Eye (tissue), 1 donor: ENCODE data around the gene BTG1.

Experiments used
- DNase-seq: peaks from one replicate; pipeline ENCODE4 v3.0.0-alpha.2; 2015

Gene BTG1, protein sequence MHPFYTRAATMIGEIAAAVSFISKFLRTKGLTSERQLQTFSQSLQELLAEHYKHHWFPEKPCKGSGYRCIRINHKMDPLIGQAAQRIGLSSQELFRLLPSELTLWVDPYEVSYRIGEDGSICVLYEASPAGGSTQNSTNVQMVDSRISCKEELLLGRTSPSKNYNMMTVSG

DNA sequence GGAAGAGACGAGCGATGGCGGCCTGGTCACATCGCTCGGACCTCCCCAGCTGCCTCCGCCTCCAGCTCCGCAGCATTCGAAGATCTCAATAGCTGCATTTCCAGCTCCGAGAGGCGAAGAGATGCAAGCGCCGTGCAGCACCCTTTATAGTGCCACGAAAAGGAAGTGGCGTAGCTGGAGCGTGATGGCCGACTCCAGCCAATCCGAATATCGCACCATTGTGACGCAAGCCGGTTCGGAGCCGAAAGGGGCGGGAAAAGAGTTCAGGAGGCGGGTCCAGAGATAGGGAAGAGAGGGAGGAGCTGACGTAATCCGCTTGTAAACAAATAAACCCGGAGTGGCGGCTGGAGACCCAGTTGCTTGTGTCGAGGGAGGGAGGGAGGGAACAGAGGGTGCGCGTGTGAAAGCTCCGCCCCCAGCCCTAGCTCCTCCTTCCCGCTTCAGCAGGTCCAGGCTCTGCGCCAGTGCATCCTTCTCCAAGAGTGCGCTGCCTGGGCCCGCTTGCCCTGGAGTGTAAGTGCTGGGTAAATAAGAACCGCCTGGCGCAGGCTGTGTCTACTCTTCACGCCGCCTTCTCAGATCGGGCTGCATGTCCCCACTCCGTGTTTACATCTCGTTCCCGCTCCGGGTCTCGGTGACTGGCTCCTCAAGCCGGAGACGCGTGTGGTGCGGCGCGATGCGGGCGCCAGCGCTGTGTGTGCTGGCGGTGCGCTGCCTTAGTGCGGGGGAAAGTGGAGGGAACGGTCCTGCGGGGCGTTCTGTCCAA, at the start of gene BTG1:
Gene BTG1, minus strand, starts transcription at position 116 of the 766 bp plus-strand sequence. CDS start 311 bp downstream, outside the sequence.
- peak; percentile 100 for DNase-seq

DNA sequence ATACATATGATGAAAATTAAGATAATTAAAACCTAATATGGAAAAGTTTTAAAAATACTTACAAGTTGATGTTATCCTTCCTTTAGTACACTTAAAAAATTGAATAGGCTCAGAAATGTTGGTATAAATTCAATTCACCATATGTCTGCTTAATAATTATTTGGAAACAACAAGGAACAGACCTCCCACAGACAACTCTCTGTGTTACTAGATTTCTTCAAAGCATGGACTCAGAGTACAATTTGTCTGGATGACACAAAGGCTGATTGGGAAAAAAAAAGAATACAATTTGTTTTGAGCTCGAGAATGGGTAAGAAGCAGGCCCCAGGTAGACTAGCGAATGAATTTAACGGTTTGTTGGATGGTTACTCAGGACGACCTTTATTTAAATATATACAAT, 48.9 kb upstream of the BTG1 start:
- DNase-seq: no peak

GRCh38 chr12:92193846-92194245, 48.2 kb upstream of the BTG1 start:
- DNase-seq: peak; percentile 22

DNA sequence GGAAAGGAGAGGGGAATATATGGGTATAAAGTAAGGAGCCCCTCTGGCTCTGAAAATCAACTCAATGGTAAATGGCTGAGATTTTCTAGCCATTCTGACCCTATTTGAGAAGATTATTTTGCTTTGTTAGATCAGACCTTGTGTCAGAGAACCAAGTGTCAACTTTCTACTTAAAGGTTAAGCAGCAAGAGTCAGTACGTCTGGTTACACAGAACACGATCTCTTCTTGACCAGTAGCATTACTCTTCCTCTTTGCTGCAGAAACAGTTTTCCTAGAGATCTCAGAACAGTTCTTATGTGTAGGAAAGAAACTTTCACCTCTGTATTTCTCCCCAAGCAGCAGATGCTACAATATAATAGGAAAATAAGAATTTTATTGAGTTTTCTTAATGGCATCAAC, 47.4 kb upstream of the BTG1 start:
- no peak for DNase-seq

GRCh38 chr12:92192360-92192759, 46.7 kb upstream of the BTG1 start:
- no peak for DNase-seq

GRCh38 chr12:92191061-92191460, 45.4 kb upstream of the BTG1 start:
- DNase-seq: no peak

GRCh38 chr12:92188517-92189188, 43.0 kb upstream of the BTG1 start:
- no peak for DNase-seq

DNA sequence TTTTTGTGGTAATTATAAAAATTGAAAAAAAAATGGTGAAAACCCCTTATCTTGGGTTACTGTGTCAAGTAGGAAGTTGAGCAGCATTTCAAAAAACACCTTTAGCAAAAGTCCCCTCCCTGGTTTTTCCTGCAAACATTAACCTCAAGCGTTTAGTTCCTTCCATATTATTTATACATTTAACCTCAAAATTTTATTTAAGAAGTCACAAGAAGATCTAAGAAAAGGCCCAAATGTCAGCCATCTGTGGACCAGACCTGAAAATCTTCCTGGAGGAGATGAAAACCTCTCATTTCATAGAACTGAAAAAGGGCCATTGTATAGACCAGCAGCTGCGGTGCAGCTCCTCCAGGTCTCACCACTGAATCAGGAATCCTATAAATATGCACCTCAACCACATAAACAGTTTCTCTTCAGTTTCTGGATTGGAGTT, 40.4 kb upstream of the BTG1 start:
- no peak for DNase-seq

- no peak for DNase-seq
These were observed 39.4 kb upstream of the BTG1 start for GRCh38 chr12:92185052-92185451.

GRCh38 chr12:92183575-92183974, 37.9 kb upstream of the BTG1 start:
- no peak for DNase-seq

GRCh38 chr12:92178340-92178739, 32.7 kb upstream of the BTG1 start:
- no peak for DNase-seq

GRCh38 chr12:92176646-92177045, 31.0 kb upstream of the BTG1 start:
- DNase-seq: no peak

GRCh38 chr12:92175961-92176360, 30.3 kb upstream of the BTG1 start:
- DNase-seq: no peak

DNA sequence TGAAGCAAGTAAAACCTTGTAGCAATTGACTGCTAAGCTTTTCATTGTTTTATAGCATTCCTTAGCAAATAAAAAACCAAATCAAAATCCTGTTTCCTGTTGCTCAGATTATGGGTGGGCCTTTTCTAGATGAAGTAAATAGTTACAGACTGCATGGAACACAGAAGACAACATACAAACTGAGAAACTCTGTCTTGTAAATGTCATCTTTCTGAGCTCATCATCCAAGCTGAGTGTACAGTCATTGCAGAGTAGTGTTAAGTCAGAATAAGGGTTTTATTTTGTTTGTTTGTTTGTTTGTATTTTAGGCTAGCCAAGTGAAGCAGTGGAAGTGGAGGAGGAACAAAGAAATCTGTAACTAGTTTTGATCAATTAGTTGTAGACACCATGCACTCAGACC, 24.4 kb upstream of the BTG1 start:
- no peak for DNase-seq

GRCh38 chr12:92167075-92167474, 21.4 kb upstream of the BTG1 start:
- DNase-seq: peak; percentile 47

GRCh38 chr12:92164712-92165111, 19.1 kb upstream of the BTG1 start:
- no peak for DNase-seq

- no peak for DNase-seq
These were observed 16.4 kb upstream of the BTG1 start for GRCh38 chr12:92162079-92162478.

DNA sequence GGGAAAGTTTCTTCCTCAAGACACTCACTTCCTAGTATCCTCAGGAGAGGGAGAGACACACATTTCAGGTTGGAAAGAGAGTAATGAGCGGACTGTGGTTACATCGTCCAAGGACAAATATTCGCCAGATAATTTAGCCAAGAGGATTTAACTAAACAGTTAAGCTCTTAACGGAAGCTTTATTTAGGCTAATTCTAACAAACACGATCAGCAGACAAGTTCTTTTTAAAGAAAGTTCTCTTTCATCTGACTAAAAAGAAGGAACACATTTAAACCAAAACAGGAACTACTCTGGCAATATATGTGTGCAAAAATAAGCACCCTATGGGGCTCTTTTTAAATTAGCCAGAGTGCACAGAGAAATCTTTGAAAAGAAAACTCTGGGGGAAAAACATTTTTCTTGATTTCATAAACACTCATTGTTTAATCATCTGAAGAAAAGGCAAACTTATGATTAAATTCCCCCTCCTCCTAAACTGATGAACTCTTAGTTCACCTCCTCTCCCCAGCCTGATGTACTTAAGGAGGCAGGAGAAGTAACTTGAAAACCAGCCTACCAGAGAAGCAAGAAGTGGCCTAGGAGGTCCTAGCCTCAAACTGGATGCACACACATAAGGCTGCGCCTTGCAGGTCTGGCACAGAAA, 13.3 kb upstream of the BTG1 start:
- DNase-seq: no peak

DNA sequence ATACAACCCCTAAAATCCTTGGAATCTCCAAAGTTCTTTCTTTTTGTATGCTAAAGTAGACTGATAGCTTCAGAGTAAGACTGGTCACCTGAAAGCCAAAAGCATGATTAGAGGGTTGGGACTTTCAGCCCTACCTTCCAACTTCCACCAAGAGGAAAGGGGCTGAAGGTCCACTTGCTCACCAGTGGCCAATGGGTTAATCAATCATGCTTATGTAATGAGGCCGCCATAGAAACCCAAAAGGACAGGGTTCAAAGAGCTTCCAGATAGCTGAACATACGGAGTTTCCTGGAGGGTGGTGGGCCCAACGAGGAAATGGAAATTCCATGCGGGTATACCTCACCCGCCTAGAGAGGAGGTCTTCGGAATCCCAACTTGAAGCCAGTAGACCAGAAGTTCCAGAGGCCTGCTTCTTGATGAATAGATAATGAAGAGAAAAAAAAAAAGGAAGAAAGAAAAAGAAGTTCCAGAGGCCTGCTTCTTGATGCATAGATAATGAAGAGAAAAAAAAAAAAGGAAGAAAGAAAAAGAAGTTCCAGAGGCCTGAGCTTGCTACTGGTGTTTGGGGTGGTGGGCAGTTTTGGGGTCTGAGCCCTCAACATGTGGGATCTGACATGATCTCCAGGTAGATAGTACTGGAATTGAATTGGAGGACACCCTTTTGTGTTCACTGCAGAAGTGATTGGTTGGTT, 11.2 kb upstream of the BTG1 start:
- no peak for DNase-seq

DNA sequence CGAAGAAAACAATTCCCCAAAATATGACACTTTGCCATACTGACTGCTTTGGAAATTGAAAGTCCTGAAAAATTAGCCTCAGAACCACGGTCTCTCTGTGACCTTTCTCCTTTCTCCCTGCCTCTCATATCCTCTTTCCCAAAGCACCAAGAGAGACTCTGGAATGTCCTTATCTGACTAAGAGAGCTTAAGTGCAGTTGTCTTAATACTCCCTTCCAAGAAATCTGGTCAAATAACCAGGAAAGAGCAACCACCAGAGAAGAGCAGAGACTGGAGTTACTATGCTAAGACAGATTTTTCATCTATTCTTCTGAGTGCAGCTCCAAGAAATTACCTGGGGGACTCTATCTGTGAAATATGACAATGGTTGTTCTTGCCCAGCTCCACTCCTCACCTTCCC, 10.5 kb upstream of the BTG1 start:
- no peak for DNase-seq

DNA sequence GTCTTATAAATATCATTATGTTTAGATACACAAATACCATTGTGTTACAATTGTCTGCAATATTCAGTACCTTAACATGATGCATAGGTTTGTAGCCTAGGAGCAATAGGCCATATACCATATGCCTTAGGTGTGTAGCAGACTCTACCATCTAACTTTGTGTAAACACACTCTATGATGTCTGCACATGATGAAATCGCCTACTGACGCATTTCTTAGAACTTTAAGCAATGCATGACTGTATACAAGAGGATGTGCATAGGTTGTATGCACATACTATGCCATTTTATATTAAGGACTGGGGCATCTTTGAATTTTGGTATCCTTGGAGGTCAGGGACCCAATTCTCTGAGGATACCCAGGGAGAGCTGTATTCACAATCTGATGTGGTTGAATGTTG, 10.1 kb upstream of the BTG1 start:
- DNase-seq: no peak

DNA sequence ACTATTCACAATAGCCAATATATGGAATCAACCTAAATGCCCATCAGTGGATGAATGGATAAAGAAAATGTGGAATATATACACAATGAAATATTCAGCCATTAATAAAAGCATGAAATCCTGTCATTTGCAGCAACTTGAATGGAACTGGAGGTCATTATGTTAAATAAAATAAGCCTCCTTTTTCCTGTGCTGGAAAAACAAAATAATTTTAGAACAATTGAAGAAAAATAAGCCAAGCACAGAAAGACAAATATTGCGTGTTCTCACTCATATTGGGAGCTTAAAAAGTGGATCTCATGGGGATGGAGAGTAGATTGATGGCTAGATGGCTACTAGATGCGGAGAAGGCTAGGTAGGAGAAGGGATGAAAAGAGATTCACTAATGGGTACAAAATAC, 6.3 kb upstream of the BTG1 start:
- DNase-seq: no peak

DNA sequence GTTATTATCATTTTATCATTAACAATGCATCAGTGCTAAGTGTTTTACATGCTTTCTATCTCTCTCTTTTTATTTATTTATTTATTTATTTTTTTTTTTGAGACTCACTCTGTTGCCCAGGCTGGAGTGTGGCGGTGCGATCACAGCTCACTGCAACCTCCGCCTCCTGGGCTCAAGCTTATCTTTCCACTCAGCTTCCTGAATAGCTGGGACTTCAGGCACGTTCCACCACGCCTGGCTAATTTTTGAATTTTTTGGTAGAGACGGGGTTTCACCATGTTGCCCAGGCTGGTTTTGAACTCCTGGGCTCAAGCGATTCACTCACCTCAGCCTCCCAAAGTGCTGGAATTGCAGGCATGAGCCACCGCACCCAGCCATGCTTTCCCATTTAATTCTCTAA, 3.9 kb upstream of the BTG1 start:
- no peak for DNase-seq
